GM19468 (cell line): Measurements from ENCODE around the gene RBM6.

Source experiments
- ATAC-seq: cut with Tn5 transposase; IDR thresholded peaks from one replicate; pipeline ENCODE4 v1.9.1; 2021; ENCODE audit warnings: mild to moderate bottlenecking, moderate library complexity, moderate number of reproducible peaks; ENCODE audit not compliant: unreplicated experiment; ENCODE audit errors: extremely low read depth

Gene RBM6

GRCh38 chr3:50122661-50123391 is 182.9 kb downstream of the RBM6 start:
- ATAC-seq = no peak

DNA sequence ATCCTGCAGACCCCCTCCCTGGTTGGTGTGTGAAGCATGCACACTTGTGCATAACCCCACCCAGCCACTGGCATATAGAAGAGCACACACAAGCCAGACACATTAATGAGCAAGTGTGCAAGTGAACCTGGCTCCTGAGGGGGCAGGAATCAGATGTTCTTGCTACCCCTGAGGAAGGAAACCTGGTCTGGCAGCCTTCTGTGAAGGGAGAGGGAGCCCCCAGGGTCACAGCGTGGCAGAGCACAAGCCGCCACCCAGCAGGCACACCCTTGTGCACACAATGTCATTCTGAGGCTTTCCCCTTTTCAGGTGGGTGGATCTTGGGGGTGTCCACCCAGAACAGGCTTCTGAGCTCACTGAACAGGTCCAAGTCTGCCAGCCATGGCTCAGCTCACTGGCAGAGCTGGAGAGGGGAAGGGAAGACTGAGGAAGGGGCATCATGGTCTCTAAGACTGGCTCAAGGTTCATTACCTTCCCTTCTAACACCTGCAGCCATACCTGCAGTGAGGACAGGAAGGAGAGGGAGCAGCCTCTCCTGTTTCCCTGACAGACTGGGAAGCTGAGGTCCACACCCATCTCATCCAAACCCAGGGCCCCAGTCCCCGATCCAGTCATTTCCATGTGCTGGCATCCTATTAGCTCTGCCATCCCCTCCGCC is 183.6 kb downstream of the RBM6 start:
- ATAC-seq = no peak

GRCh38 chr3:50124052-50124799 is 184.3 kb downstream of the RBM6 start:
- ATAC-seq = no peak

DNA sequence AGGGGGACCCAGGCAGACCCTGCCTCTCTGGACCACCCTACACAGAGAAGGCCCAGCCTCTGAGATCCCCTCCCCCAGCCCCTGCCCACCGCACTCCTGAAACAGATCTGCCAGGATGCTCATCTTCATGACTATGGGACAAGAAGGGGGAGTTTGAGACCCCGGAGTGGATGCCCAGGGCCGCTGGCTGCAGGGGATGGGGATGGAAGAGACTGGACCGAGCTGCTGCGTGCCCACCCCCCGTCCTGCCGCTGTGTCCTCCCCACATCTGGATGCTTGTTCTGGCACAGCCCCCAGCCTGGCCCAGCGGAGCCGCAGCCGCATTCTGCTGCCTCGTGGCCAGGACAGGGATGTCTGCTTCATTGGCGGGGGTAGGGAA is 184.8 kb downstream of the RBM6 start:
- ATAC-seq = no peak

DNA sequence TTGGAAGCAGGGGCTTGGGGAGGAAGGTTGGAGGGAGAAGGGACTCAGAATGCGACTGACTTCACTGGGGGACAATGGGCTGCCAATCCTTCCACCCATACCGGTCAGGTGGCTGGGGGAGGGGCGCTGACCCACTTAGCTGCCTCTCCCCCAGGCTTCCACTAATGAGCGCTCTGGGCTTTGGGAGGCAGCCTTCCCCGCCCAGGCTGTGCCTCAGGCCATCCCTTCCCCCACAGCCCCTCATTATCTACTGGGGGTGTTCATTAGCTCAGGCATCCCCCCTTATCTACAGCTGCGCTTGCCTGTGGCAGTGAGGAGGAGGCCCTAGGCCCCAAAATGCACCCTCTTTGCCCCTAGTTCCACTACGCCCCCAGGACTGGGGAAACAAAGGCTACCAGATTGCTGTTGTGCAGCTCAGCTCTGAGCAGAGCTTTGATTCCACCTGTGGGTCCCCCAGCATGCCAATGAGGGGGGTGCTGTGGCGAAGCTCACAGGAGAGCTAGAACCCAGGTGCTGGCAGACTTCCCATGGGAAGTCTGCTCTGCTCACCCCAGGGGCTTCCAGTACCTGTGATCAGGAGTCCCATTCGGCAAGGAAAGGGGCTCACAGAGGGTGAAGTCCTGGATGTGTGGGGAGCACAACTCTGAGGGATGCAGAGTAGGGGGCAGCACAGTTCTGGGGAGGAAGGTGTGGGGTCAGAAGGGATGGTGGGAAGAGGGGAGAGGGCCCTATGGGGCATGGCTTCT is 185.8 kb downstream of the RBM6 start:
- ATAC-seq = no peak

- no peak for ATAC-seq
These were observed 186.6 kb downstream of the RBM6 start for GRCh38 chr3:50126287-50127211.
